ENCODE results near the gene GSTA5. TPM values are rescaled to one million over a fixed set of nuclear protein-coding genes. Genes with fewer than 3 reads are reported as not detected.
"Not testable (repeated sequence)": the region's sequence is repeated elsewhere in the genome, so short reads cannot be mapped to it uniquely, and the experiment has no call there.

Gene GSTA5
- total RNA-seq, 8 experiments from 2014 or later: not detected

DNA sequence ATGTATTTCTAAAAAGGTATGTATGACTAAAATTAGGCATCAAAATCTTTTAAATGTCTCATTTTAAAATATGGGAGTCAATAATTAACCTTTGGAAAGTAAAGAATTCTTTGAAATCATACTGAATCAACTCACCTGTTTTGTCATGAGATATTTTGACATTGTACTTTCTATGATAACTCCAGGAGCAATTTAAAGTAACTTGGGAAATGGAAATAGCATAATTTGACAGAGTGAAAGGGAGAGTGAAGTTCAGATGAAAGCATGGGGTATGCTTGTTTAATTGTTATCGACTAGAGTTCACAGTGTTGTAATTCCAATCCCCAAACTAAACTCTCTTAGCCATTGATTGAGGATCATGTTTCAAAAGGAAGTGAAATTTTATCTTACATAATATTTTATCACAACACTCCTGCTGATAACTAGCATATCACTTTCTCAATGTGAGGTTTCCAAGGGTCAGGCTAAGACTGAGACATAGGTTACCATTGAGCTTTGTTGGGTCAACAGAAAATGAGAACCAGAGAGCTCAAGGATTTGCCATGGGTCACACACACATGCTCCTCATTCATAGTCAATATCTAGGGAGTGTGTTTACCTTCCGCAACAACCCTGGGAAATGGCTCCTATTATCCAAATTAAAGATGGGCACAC is 39.3 kb downstream of the GSTA5 start:
- no peaks in the 10 kb centered on the region for H3K4me1 ChIP-seq (replicated peaks in 1 of 2)
- ATAC-seq (replicated peaks in 6 of 8): no peak
- 60 to 100% (median 93%) methylated on average over 1 to 2 of the region's 2 CpGs; no CpG with 5 or more reads in 1 of the 10 experiments for WGBS, 10 experiments
- in situ Hi-C loops (cut with MboI; ENCODE audit: low pct_unique_long_range_greater_than_20kb in 2 of 9, low sequenced_read_pairs in 9 of 9, unreplicated experiment in 9 of 9): no loop called here
- H3K4me3 ChIP-seq: no peak overlapping the region
- H3K27ac ChIP-seq: no peak overlapping the region

GRCh38 chr6:52799272-52799671 is 41.3 kb downstream of the GSTA5 start:
- 71 to 100% (median 82%) methylated on average over 1 of the region's 1 CpG; no CpG with 5 or more reads in 4 of the 10 experiments for WGBS, 10 experiments

DNA sequence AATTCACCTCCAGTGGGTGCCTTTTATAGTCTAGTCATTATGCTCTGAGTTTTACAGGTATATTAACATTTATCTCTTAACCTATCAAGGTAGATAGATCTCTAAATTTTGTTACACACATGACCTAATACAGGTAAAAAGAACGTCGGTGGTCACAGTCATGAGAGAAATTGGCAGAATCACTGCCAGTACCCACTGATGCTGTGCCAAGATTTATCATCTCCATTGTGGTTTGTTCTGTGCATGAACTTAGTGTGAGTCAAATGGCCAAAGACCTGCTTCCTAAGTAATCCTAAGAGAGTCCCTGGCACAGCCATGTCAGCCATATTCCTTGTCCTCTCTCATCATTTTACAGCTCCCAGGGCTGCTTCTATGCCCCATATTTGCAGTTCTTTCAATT is 46.2 kb downstream of the GSTA5 start:
- H3K27ac ChIP-seq; H3K4me3 ChIP-seq; in situ Hi-C loops (cut with MboI; ENCODE audit: low pct_unique_long_range_greater_than_20kb in 2 of 9, low sequenced_read_pairs in 9 of 9, unreplicated experiment in 9 of 9); ATAC-seq (replicated peaks in 6 of 8); H3K4me1 ChIP-seq (replicated peaks in 1 of 2): not testable (repeated sequence)
- WGBS, 10 experiments: 70 to 90% (median 85%) methylated on average over 1 to 2 of the region's 2 CpGs; no CpG with 5 or more reads in 6 of the 10 experiments

More at GRCh38 chr6:52799272-52799671, 41.3 kb downstream of the GSTA5 start:
- in situ Hi-C loops (cut with MboI; ENCODE audit: low pct_unique_long_range_greater_than_20kb in 2 of 9, low sequenced_read_pairs in 9 of 9, unreplicated experiment in 9 of 9); H3K4me3 ChIP-seq; ATAC-seq (replicated peaks in 6 of 8); H3K4me1 ChIP-seq (replicated peaks in 1 of 2); H3K27ac ChIP-seq: not testable (repeated sequence)

GRCh38 chr6:52790861-52791260 is 49.8 kb downstream of the GSTA5 start:
- peak in 2 of 8 experiments; percentile 46 to 47 for ATAC-seq (replicated peaks in 6 of 8)
- H3K4me3 ChIP-seq: no peak overlapping the region
- no peak overlapping the region for H3K27ac ChIP-seq
- H3K4me1 ChIP-seq (replicated peaks in 1 of 2): no peaks in the 10 kb centered on the region
- in situ Hi-C loops (cut with MboI; ENCODE audit: low pct_unique_long_range_greater_than_20kb in 2 of 9, low sequenced_read_pairs in 9 of 9, unreplicated experiment in 9 of 9): no loop called here
- WGBS, 10 experiments: 0% methylated on average over 1 of the region's 1 CpG; no CpG with 5 or more reads in 9 of the 10 experiments

GRCh38 chr6:52789658-52790057 is 51.0 kb downstream of the GSTA5 start:
- H3K4me3 ChIP-seq; H3K27ac ChIP-seq; in situ Hi-C loops (cut with MboI; ENCODE audit: low pct_unique_long_range_greater_than_20kb in 2 of 9, low sequenced_read_pairs in 9 of 9, unreplicated experiment in 9 of 9); H3K4me1 ChIP-seq (replicated peaks in 1 of 2): not testable (repeated sequence)
- WGBS, 10 experiments: 67 to 100% methylated on average over 1 of the region's 1 CpG; no CpG with 5 or more reads in 8 of the 10 experiments
- ATAC-seq (replicated peaks in 6 of 8): peak in 1 of 8 experiments; percentile 38

DNA sequence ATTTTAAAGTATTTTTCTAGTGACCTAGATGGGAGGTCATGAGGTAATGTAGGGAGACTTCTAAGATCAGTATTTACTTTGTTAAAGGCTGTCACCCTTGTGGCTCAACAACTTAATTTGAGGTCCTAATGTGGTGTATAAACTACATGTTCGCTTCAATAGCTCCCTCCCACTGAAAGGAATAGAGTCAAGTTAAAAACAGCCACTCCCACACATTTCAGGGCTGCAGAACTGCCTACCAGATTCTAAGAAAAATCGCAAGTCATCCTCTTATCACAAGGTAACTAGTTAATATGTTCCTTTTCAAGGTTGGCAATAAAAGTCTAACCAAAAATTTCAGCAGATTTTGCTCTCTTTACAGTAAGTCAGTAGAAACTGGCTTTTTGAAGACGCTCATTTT is 52.1 kb downstream of the GSTA5 start:
- no peak overlapping the region for H3K4me3 ChIP-seq
- H3K4me1 ChIP-seq (replicated peaks in 1 of 2): no peaks in the 10 kb centered on the region
- in situ Hi-C loops (cut with MboI; ENCODE audit: low pct_unique_long_range_greater_than_20kb in 2 of 9, low sequenced_read_pairs in 9 of 9, unreplicated experiment in 9 of 9): no loop called here
- 10 to 88% (median 62%) methylated on average over 1 to 3 of the region's 3 CpGs; no CpG with 5 or more reads in 2 of the 10 experiments for WGBS, 10 experiments
- ATAC-seq (replicated peaks in 6 of 8): peak in 2 of 8 experiments; percentile 22 to 56
- H3K27ac ChIP-seq: no peak overlapping the region

DNA sequence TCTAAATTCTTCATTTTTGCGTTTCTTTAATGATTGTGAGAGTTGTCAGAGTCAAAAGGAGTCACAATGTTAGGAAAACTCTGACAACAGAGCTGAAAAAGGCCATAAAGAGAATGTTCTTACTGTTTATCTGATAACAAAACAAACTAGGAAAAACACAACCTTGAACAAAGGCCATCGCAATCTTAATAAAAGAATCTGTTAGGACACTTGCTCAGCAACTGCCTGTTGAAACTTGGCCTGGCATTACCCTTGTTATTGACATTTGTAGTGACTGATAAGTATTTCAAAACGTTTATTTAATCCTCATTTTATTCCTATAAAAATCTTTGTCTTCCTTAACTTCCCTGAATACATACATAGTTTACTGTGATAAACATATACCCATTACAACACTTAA is 52.7 kb downstream of the GSTA5 start:
- in situ Hi-C loops (cut with MboI; ENCODE audit: low pct_unique_long_range_greater_than_20kb in 2 of 9, low sequenced_read_pairs in 9 of 9, unreplicated experiment in 9 of 9): no loop called here
- H3K4me1 ChIP-seq (replicated peaks in 1 of 2): no peaks in the 10 kb centered on the region
- ATAC-seq (replicated peaks in 6 of 8): no peak
- H3K4me3 ChIP-seq: no peak overlapping the region
- 46 to 82% (median 60%) methylated on average over 2 to 3 of the region's 3 CpGs for WGBS, 10 experiments
- H3K27ac ChIP-seq: no peak overlapping the region

GRCh38 chr6:52786249-52786956 is 54.2 kb downstream of the GSTA5 start:
- no peak for ATAC-seq (replicated peaks in 6 of 8)
- Histone ChIP-seq H3K27ac (no peak overlapping the region), H3K4me1 (replicated peaks in 1 of 2) (no peaks in the 10 kb centered on the region), H3K4me3 (no peak overlapping the region)
- in situ Hi-C loops (cut with MboI; ENCODE audit: low pct_unique_long_range_greater_than_20kb in 2 of 9, low sequenced_read_pairs in 9 of 9, unreplicated experiment in 9 of 9): no loop called here
- WGBS, 10 experiments: 80 to 93% (median 85%) methylated on average over 1 to 11 of the region's 24 CpGs; no CpG with 5 or more reads in 6 of the 10 experiments

- 0 to 75% (median 45%) methylated on average over 1 to 2 of the region's 3 CpGs; no CpG with 5 or more reads in 4 of the 10 experiments for WGBS, 10 experiments
- ATAC-seq (replicated peaks in 6 of 8): peak in 4 of 8 experiments; percentile 12 to 92 (median 64)
- H3K27ac ChIP-seq; H3K4me3 ChIP-seq; H3K4me1 ChIP-seq (replicated peaks in 1 of 2); in situ Hi-C loops (cut with MboI; ENCODE audit: low pct_unique_long_range_greater_than_20kb in 2 of 9, low sequenced_read_pairs in 9 of 9, unreplicated experiment in 9 of 9): not testable (repeated sequence)
Measured at GRCh38 chr6:52782696-52783274, 57.8 kb downstream of the GSTA5 start.

GRCh38 chr6:52782209-52782608 is 58.4 kb downstream of the GSTA5 start:
- in situ Hi-C loops (cut with MboI; ENCODE audit: low pct_unique_long_range_greater_than_20kb in 2 of 9, low sequenced_read_pairs in 9 of 9, unreplicated experiment in 9 of 9); H3K4me1 ChIP-seq (replicated peaks in 1 of 2); H3K4me3 ChIP-seq; H3K27ac ChIP-seq; ATAC-seq (replicated peaks in 6 of 8): not testable (repeated sequence)

Other genes starting within 250 kb of the GSTA5 start
- 10 to 100 TPM; 13.1 to 79.0 (median 59.4) TPM for gene TMEM14A, start 169.7 kb downstream of the GSTA5 start, total RNA-seq
- under 1 TPM in 1 of 8 experiments, not detected in 7; 0.14 TPM for gene GSTA2, start 77.3 kb downstream of the GSTA5 start, total RNA-seq
- gene GSTA1, start 37.0 kb downstream of the GSTA5 start, total RNA-seq: under 1 TPM in 1 of 8 experiments, not detected in 7; 0.69 TPM
- not detected for gene GSTA3, start 68.9 kb upstream of the GSTA5 start, total RNA-seq
- 100 to 1,000 TPM in 4 of 8 experiments, 10 to 100 TPM in 4; 62.5 to 152 (median 108) TPM for gene GSTA4, start 154.5 kb upstream of the GSTA5 start, total RNA-seq
- gene CILK1, start 221.0 kb upstream of the GSTA5 start, total RNA-seq: 10 to 100 TPM in 7 of 8 experiments, 1 to 10 TPM in 1; 9.7 to 26.8 (median 15.9) TPM
- gene FBXO9, start 224.6 kb upstream of the GSTA5 start, total RNA-seq: 10 to 100 TPM; 17.5 to 62.5 (median 27.8) TPM